ENCODE data around the gene LGR4. TPM values are rescaled to one million over a fixed set of nuclear protein-coding genes. Genes with fewer than 3 reads are reported as not detected.

LGR4 gene
- total and polyA plus RNA-seq, 2 of the 4 experiments (the other 2 are of a cell fraction) = 2.9 to 6.8 TPM

GRCh38 chr11:27373392-27373791, 99.2 kb downstream of the LGR4 start:
- intact Hi-C loops (cut with micrococcal nuclease) = no loop called here
- no peak overlapping the region for H4K8ac ChIP-seq (ENCODE audit: low read depth in 2 of 2, low read length in 2 of 2)
- no peak overlapping the region for H3K4me3 ChIP-seq (ENCODE audit: insufficient read depth, low read depth, low read length)
- H3K27ac ChIP-seq (ENCODE audit: insufficient read depth, low read length) = no peak overlapping the region
- H4K5ac ChIP-seq (ENCODE audit: low read depth, low read length) = no peak overlapping the region
- no peak overlapping the region for H2AFZ ChIP-seq (replicated peaks; ENCODE audit: low read length, poor library complexity)
- no peaks in the 10 kb centered on the region for H3K4me1 ChIP-seq (ENCODE audit: control insufficient read depth, insufficient read depth, low read length)
- H3K14ac ChIP-seq (replicated peaks; ENCODE audit: low read depth, low read length) = no peak overlapping the region
- 0 out of 2 replicates have a peak, but pooled peaks cover 2% of the 10 kb centered on the region for H3K36me3 ChIP-seq (ENCODE audit: control insufficient read depth, insufficient read depth, low read length)
- H4K91ac ChIP-seq (ENCODE audit: insufficient read depth, low read depth, low read length) = no peak overlapping the region
- no CpG with 5 or more reads among the region's 3 CpGs for WGBS, 2 experiments (ENCODE audit: extremely low coverage in 2 of 2, insufficient read length in 1 of 2)
- no peak overlapping the region for H3K9ac ChIP-seq (ENCODE audit: low read depth, low read length)
- no peak overlapping the region for H2BK120ac ChIP-seq (ENCODE audit: low read depth, low read length)
- H4K20me1 ChIP-seq (ENCODE audit: insufficient read depth, low read length) = no peaks in the 10 kb centered on the region
- H2AK9ac ChIP-seq (replicated peaks; ENCODE audit: low read depth, low read length, poor library complexity) = no peak overlapping the region
- DNase-seq (no peak), ATAC-seq (ENCODE audit: low read depth) (no peak)
- H3K56ac ChIP-seq (ENCODE audit: extremely low read depth, insufficient read depth, low read length) = no peak overlapping the region
- H2BK20ac ChIP-seq (ENCODE audit: low read depth, low read length) = no peak overlapping the region
- dilution Hi-C loops (cut with HindIII; ENCODE audit: low sequenced_read_pairs, unreplicated experiment) = no loop called here
- no peaks in the 10 kb centered on the region for H3K79me1 ChIP-seq (ENCODE audit: low read depth in 1 of 2, low read length in 2 of 2)
- H3K23ac ChIP-seq (ENCODE audit: low read depth, low read length) = no peak overlapping the region
- no peak overlapping the region for H2BK15ac ChIP-seq (ENCODE audit: low read depth, low read length)
- H2AK5ac ChIP-seq (ENCODE audit: low read depth, low read length) = no peak overlapping the region
- no peaks in the 10 kb centered on the region for H3K27me3 ChIP-seq (ENCODE audit: control insufficient read depth, insufficient read depth, low read length)
- H3K4me2 ChIP-seq (ENCODE audit: low read depth, low read length) = no peak overlapping the region
- TF ChIP-seq CHD1 (IDR thresholded peaks at IDR 0.05; ENCODE audit: low read depth, low read length) = no peak
- no peak for TF ChIP-seq SMC3 (IDR thresholded peaks at IDR 0.05; ENCODE audit: low read depth, low read length)
- BruUV-seq (replicated peaks) = no TSS peak
- no peaks in the 10 kb centered on the region for H3K9me1 ChIP-seq (ENCODE audit: insufficient read depth, low read length)
- ChIA-PET CTCF (no interaction called here), POLR2A (ENCODE audit: unreplicated experiment) (no interaction called here)
- in situ Hi-C loops (cut with MboI; ENCODE audit: low sequenced_read_pairs) = no loop called here
- no peak overlapping the region for H2BK5ac ChIP-seq (ENCODE audit: low read depth, low read length, poor library complexity, severe bottlenecking)
- H3K18ac ChIP-seq (ENCODE audit: low read depth, low read length) = no peak overlapping the region
- no peak overlapping the region for H3K4ac ChIP-seq (ENCODE audit: low read depth, low read length)
- H3K9me3 ChIP-seq (ENCODE audit: control insufficient read depth, insufficient read depth, low read length) = no peaks in the 10 kb centered on the region

Measured in IMR-90 (cell line).